Right ventricle myocardium superior (tissue), 1 donor: ENCODE data around the gene RAMAC. TPM values are rescaled to one million over a fixed set of nuclear protein-coding genes. Genes with fewer than 3 reads are reported as not detected.

Experiments used
- ATAC-seq: fragments of 200-7000 bp; cut with Tn5 transposase; one replicate; pipeline ENCODE4 v1.9.1; 2020; ENCODE audit warnings: mild to moderate bottlenecking; ENCODE audit not compliant: poor library complexity
- DNase-seq: peaks from one replicate; pipeline ENCODE4 v3.0.0-alpha.2; 2020
- intact Hi-C: fragments of 100-400 bp; cut with DNase I; formaldehyde crosslinking; loops from one replicate; pipeline ENCODE4 v1.11.2; 2022
- total RNA-seq: library from RNA; stranded (reverse); fragmentation: NEBNext Ultra II Directional; extraction: Animal tissue kit (Norgen Biotek cat#: 25700); gene quantifications from one replicate; pipeline ENCODE4 v1.2.1, GENCODE V29; 2021
- donor health status: DM: no; HTN: yes; CAD: no; lungs with severe emphysema.

RAMAC gene
- total RNA-seq, 1 donor from 2014 or later = 11.8 TPM

DNA sequence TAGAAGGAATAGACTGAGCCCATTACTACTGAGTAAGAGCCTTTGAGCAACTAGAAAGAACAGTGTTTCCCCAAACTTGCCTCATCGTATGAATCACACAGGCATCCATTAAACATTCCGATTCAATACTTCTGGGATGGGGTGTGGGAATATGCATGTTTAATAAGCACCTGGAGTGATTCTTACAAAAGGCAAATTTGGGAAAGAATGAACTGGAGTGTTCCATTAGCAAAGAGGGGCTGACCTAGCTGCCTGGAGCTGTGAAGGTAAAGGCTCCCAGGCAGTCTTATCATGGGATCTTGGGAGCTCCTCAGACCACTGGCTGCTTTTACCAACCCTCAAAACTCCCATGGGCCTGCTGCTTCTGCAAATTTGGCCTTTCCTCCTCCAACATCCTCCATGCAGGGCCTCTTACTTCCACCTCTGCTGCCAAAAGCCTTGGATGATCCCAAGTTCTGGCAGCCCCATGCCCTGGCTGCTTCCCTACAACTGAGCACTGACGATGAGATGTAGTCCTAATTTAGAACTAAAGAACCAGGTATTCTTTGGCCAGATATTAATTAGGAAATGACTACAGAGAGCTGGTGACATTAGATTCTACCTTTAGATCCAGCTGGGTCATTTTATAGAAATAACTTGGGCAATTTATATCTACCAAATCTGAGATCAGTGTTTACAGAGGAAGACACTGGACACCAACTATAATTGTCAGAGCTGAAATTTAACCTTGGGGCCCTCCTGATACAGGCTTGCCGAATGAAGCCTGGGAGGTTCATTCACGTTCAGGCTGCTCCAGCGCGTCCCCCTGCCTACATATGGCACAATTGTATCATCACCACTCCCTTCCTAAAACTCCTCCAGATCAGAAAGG is 22.3 kb upstream of the RAMAC start:
- intact Hi-C loops = loop anchor here (10.0 kb wide), 1 partner anchor 59 kb away; no protein-coding TSS in a partner anchor
- ATAC-seq = peak; percentile 81
- no peak for DNase-seq

DNA sequence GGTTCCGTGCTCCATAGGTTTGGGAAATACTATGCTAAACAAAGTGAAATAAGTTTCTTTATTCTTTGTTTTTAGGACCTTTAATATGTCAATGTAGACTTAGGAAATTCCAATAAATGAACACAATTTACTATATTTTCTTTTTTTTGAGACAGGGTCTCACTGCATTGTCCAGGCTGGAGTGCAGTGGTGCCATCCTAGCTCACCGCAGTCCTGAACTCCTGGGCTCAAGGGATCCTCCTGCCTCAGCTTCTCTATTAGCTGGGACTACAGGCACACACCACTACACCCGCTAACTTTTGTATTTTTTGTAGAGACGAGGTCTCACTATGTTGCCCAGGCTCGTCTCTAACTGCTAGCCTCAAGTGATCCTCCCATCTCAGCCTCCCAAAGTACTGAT is 21.1 kb upstream of the RAMAC start:
- no peak for DNase-seq
- intact Hi-C loops = loop anchor here (10.0 kb wide), 1 partner anchor 60 kb away; no protein-coding TSS in a partner anchor
- no peak for ATAC-seq

DNA sequence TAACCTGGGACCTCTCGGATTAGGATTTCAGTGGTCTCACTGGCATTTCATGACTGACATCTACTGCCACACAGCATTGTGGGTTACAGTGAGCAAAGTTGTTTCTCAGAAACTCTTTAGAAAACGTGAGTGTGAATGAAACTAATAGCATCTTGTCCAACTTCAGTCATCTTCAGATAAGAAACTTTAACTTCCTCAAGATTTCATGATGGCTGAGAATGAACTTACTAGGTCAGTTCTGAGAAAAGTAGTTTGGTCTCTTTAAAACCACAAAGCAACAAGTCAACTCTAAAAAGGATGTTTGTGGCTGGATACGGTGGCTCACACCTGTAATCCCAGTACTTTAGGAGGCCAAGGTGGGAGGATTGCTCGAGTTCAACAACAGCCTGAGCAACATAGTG is 19.3 kb upstream of the RAMAC start:
- intact Hi-C loops = loop anchor here (10.0 kb wide), 1 partner anchor 62 kb away; no protein-coding TSS in a partner anchor
- no peak for DNase-seq
- ATAC-seq = no peak

DNA sequence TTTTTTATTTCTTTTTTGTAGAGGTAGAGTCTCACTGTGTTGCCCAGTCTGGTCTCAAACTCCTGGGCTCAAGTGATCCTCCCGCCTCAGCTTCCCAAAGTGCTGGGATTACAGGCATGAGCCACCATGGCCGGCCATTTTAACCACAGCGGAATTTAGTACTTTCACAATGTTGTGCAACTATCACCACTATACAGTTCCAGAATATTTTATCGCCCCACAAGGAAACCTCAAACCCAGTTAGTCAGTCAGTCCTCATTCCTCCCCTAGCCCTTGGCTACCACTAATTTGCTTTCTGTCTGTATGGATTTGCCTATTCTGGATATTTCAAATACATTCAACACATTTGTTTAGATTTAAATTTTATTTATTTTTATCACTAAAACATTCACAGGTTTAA is 17.9 kb upstream of the RAMAC start:
- no peak for ATAC-seq
- intact Hi-C loops = loop anchor here (10.0 kb wide), 1 partner anchor 63 kb away; no protein-coding TSS in a partner anchor
- no peak for DNase-seq

DNA sequence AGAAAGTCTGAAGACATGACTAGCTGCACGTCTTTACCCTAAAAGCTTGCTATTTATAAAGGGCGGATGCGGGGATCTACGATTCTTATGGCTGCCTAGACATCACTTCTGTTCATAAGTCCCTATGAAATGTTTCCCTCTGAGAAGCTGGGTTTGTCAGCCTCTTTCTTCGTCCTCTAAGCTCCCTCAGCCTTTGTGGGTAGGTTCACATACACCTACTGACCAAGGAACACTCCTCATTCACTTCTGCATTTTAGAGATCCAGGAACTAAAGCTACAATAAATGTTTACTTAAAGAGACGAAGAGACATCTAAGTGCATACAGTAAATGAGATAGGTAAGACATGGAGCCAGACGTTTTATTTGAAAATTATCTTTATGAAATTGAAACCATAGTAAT is 16.7 kb upstream of the RAMAC start:
- ATAC-seq (no peak), DNase-seq (no peak)
- intact Hi-C loops = loop anchor here (10.0 kb wide), 1 partner anchor 65 kb away; no protein-coding TSS in a partner anchor

DNA sequence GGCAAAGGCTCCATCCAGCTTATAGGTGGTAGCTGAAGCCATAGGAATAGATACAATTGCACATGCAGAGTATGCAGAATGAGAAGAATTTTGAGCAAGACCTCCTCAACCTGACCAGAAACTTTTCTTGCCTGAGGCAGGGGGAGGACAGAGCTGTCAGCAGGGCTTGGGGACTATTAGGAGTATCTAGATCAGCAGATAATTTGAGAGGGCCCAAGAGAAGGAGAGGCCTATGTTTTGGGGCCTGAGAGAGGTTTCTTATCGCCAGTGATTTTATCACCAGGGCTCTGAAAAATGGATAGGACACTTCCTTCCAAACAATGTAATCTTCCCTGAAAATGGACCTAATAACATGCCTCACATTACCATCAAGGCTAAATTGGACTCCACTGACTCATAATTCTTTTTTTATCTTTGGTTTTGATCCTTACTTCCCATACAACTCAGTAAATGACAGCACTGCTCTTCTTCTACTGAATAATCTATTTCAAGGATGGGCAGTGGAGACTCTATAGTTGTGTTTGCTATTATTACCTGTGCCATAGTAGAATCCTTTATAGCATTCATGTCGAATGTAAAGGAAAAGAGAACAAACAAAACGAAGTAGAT is 15.8 kb upstream of the RAMAC start:
- no peak for ATAC-seq
- no peak for DNase-seq
- intact Hi-C loops = no loop called here

DNA sequence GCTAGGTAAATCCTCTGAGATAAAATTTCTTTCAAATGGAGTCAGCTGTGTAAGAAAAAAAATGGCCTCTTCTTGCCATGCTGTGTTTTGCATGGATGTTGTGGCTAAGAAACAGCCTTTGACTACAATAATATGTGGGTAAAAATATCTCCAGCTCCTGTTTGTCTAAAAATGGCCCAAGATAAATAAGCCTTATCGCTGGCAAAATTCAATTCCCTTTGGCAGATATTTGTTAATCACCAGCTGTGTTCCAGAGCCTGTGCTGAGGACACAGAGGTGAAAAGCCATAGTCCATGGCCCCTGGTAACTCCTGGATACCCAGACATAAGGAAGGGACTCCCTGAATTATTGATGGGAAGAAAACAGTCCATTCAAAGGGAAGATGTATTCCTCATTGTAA is 15.3 kb upstream of the RAMAC start:
- peak; percentile 75 for ATAC-seq
- intact Hi-C loops = no loop called here
- no peak for DNase-seq

DNA sequence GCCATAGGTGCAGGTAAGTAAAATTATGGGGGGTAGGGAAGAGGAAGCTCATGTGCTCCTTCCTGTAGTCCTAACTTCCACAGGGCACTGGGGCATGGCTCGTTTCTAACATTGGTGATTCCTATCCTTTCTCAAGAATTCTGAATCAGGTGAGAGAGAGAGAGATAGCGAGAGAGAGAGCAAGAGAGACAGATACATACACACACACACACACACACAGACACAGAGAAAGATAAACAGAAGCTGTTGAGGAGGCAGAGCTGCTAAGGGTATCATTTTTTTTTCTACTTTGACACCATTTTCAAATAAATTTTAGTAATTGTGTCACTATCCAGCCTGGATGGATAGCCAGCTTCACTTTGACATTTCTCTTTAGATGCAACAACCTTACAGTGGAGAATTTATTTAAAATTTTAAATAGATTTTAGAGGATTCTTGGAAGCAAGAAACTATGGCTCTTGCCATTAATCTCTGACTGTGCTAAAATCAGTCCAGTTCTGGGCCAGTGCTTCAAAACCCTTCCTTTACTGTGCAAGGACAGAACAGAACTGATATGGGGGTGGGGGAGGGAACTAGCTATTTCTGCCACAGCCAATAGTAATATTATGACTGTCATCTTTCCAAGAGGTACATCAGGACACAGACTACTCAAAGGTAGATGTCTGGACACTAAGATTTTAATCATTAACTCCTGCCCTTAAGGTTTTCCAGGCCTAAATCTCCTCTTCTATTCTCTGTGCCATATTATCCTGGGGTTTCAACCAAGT is 14.6 kb upstream of the RAMAC start:
- intact Hi-C loops = no loop called here

DNA sequence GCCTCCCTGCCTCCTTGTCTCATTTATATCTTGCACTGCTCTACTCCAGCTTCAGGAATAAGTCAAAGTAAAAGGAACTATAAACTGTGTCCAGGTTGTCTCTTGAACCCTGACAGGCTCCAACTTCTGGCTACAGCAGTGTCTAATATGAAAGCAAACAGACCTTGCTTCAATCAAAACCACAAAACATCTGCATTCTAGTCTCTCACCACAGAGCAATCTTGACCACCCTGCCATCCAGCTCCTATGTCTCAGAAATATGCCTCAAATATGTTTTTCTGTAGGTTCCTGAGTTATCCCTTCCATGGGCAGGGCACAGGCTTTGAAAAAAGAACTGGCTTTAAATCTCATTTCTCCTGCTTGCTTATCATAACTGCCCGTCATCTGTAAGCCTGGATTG is 13.0 kb upstream of the RAMAC start:
- intact Hi-C loops = no loop called here
- ATAC-seq = no peak
- DNase-seq = no peak

More for the DNA sequence above, 14.6 kb upstream of the RAMAC start:
- ATAC-seq (peak; percentile 76), DNase-seq (no peak)

DNA sequence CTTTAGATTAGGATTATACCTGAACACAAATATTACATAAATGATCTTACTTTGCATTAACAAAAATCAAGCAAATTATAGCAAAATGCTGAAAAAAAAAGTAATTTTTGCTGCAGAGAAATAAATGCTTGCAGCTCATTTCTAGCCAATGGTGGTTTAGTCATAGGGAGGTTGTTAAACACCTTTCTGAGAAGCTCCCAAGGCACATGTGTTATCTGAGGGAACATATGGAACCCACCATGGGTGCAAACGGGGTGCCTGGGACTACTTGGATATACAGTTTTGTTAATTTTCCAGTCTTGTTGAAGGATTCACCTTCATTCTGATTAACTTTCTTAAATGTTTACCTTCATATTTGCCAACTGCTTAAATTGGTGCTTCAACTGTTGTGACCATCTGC is 8.9 kb upstream of the RAMAC start:
- intact Hi-C loops = no loop called here
- no peak for ATAC-seq
- DNase-seq = no peak

DNA sequence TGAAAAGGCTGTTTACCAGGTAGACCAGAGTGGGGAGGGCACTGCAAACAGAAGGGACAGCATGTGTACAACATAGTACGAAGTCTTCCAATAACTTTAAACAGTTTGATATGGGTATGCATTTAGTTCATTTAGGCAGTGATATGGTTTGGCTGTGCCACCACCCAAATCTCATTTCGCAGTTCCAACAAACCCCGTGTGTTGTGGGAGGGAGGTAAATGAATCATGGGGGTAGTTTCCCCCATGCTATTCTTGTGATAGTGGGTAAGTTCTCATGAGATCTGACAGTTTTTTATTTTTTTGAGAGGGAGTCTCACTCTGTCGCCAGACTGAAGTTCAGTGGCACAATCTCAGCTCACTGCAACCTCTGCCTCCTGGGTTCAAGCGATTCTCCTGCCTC is 7.6 kb upstream of the RAMAC start:
- intact Hi-C loops = no loop called here
- no peak for ATAC-seq

DNA sequence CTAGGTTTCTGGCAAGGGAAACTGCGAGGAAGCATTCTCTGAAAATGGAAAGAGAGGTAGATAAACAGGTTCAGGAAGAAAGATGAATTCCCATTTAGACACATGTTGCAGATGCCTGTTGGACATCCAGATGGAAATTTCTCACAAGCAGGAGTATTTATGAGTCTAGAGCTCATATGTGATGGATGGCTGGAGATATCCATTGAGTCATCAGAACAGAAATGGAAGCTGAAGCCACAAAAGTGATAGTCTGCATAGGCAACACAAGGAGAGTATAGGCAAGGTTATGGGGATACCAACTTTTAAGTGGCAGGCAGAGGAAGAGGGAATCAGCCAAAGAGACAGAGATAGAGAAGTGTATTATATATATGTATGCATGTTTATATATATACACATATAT is 6.3 kb upstream of the RAMAC start:
- DNase-seq (no peak), ATAC-seq (no peak)
- intact Hi-C loops = loop anchor here (10.0 kb wide), 1 partner anchor 435 kb away; the partner anchor contains the start of gene RPS17

More for the DNA sequence above, 7.6 kb upstream of the RAMAC start:
- no peak for DNase-seq

DNA sequence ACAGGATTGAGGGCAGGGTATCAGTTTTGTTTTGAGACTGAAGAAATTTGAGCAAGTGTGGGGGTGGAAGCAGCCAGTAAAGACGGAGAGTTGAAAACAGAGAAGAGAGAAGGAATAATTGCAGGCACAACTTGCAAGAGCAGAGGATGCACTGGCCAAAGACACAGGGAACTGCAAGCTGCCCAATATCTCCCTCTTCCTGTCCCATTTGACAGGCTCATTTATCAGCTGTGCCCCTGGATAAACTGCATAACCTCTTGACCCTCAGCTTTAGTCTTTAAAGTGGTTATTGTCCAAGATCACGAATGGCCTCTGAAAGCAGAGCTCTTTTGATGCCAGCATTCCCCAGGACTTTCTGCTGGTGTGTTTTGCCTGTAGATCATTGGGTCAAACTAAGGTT is 5.0 kb upstream of the RAMAC start:
- ATAC-seq = no peak
- no peak for DNase-seq
- intact Hi-C loops = loop anchor here (10.0 kb wide), 1 partner anchor 436 kb away; the partner anchor contains the start of gene RPS17

DNA sequence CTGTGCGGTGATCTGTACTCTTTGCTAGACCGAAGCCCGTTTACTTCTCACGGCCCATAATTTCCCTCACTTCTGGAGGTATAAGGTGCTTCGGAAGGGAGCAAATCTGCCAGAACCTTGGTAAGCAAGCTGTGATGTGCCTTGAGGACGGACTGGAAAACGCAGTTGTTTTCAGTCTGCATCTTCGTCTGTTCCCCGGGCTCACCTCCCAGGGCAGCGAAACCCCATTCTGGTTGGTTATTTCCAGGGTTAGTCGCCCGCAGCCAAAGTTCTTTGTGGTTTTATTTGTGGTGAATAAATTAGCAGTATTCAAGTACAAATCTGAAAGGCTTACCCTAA is 401 bp downstream of the RAMAC start:
- no peak for ATAC-seq
- DNase-seq = no peak
- intact Hi-C loops = loop anchor here (10.0 kb wide), 1 partner anchor 442 kb away; the partner anchor contains the start of gene RPS17

DNA sequence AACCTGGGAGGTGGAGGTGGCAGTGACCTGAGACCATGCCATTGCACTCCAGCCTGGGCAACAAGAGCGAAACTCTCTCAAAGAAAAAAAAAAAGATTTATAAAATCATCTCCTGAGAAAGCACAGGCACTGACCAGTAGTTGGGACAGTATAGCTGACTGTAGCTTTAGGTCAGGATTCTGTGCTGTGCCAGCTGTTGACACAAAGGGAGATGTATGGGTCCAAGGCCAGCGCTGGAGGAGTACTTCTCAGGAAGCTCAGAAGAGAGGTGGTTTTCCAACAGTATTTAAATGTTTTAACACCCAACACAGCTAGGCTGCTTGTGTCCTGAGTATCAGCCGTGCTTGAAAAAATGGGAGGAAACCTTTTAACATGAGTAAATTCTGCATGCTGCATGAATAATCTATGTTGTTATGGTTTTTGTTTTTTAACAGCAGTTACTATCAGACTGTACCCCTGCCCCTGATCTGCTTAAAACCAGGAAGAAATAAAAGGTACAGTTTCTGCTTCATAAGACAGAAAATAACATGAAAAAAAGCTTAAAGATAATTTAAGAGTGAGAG is 6.5 kb downstream of the RAMAC start:
- ATAC-seq (no peak), DNase-seq (no peak)
- intact Hi-C loops = no loop called here

DNA sequence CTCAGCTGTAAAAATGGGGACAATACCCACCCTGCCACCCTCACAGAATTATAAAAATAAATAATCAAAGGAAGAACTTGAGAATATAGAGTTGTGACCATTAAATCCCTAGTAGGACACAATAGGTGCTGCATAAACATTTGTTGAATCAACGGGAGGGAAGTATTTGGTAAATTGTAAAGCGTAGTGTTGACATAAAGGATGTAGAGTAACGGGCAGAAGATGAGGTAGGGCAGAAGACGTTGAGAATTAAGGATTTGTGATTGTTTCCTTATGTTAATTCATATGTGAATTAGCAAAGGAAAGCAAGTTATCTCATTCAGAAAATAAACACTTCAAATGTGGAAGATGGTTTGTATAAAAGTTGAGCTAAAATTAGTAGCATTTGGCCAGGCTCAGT is 7.1 kb downstream of the RAMAC start:
- intact Hi-C loops = no loop called here
- DNase-seq = no peak
- no peak for ATAC-seq

DNA sequence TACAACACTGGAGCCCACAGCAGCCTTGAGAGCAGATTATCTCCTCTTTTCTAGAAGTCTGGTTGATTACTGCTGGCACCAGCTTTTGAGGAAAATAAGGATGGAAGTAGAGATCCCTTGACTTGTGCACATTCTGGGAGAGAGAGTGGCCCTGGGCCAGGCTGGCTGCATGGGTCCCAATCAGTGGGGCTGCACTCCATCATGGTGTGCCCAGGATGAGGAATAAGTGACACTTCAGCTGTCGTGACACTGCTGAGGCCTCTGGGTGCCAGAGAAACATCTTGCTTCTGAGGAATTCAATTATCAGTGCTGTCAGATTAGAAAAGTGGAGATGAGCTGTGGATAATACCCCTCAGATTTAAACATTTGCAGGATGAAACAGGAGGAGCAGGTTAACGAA is 9.1 kb downstream of the RAMAC start:
- ATAC-seq (no peak), DNase-seq (no peak)
- intact Hi-C loops = no loop called here

DNA sequence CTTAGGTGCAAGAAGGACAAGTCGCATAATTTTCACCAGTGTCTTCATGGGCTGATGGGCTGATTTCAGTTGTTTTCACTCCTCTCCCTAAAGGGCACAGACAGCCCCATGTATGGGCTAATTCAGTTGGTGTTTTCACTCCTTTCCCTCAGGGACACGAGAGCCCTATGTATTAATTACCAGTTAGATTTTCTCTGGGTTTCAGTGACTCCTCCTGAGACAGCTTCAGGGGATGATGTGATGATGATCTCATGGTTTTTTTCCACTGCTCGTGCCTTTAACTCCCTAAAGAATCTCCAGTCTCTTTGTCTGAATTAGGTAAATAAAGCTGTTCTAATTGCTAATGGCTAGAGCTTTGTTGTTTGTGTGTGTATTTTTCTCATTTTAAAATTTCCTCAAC is 9.9 kb downstream of the RAMAC start:
- intact Hi-C loops = no loop called here
- ATAC-seq = no peak
- no peak for DNase-seq

DNA sequence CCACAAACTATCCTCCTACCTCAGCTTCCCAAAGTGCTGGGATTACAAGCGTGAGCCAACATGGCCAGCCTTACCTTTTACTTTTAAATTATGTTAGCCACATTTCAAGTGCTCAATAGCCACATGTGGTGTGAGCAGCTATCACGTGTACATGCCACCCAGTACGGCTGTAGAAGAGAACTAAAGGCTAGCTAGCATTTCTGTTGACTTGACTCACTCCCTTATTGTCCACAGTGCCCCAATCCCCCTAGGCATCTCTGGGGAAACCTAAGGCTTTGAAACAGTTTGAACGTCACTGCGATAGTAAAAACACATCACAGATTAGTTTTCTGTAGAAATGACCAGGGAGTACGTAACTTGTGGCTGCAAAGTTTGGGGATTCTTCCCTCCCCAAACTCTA is 13.4 kb downstream of the RAMAC start:
- ATAC-seq (no peak), DNase-seq (no peak)
- intact Hi-C loops = no loop called here
